GM12801 (cell line): ENCODE measurements around the gene DST.

Experiments used
- TF ChIP-seq, protein P1 (sequence below): IDR thresholded peaks from one replicate; pipeline ENCODE4 v1.5.1; 2011; ENCODE audit warnings: control low read depth; ENCODE audit not compliant: insufficient read length; ENCODE audit errors: extremely low read depth

Gene DST

DNA sequence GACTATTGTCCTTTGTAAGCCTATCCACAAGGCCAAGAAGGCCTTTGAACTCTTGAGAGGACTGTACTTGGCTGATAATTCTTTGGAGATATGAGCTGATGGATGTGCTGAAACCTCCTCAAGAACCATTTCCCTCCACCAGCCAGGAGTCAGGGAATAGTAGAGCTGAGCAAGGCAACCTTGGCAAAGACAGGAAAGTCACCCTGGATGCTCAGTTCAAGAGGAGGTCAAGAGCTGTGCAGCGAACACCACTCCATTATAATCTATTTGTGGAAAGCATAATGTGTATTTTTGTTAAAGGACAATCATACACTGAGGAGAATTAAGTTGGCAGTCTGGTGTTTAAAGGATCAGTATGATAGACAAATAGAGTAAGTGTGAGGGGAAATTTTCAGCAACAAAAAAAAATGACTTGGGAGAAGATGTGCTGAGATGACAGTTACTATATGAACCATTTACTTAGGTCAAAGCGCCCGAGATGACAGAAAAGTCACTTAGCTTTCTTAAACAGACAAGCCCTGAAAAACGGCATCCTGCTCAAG lies 218.1 kb downstream of the DST start:
- TF ChIP-seq, protein P1, sequence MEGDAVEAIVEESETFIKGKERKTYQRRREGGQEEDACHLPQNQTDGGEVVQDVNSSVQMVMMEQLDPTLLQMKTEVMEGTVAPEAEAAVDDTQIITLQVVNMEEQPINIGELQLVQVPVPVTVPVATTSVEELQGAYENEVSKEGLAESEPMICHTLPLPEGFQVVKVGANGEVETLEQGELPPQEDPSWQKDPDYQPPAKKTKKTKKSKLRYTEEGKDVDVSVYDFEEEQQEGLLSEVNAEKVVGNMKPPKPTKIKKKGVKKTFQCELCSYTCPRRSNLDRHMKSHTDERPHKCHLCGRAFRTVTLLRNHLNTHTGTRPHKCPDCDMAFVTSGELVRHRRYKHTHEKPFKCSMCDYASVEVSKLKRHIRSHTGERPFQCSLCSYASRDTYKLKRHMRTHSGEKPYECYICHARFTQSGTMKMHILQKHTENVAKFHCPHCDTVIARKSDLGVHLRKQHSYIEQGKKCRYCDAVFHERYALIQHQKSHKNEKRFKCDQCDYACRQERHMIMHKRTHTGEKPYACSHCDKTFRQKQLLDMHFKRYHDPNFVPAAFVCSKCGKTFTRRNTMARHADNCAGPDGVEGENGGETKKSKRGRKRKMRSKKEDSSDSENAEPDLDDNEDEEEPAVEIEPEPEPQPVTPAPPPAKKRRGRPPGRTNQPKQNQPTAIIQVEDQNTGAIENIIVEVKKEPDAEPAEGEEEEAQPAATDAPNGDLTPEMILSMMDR, result no peak

DNA sequence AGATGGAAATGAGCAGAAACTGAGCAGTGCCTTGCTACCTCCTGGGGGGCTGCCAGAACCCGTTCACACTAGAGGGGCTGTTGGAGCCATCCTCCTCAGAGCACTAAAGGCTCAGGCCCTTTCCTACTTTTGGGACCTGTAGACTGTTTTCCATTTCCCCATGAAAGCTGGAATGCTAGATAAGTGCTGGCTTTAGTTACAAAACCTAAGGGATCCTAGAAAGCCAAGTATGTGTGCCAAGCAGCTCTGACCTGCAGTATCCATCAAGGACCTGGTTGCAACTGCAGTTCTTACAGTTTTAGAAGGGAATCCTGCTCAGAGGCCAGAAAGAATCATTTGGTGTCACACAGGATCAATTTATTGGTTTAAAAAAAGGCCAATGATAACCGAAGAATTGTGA lies 218.6 kb downstream of the DST start:
- TF ChIP-seq, protein P1, result no peak

DNA sequence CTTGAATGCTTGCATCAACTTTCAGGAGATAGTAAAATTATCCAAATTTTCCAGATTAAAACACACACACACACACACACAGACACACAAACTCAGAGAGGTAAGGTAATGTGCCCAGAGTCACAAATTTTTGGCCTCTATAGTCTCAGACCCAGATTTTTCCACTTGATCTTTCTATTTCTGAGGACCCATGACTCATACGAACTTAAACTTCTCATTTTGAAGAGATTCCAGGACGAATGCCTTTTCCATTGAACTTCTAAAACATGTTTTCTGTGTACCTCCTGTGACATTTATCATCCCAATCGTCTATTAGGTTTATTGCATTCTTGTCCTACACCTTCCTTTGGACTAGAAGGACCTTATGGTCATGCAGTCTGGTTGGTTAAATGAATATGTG lies 222.4 kb downstream of the DST start:
- TF ChIP-seq, protein P1, result no peak

DNA sequence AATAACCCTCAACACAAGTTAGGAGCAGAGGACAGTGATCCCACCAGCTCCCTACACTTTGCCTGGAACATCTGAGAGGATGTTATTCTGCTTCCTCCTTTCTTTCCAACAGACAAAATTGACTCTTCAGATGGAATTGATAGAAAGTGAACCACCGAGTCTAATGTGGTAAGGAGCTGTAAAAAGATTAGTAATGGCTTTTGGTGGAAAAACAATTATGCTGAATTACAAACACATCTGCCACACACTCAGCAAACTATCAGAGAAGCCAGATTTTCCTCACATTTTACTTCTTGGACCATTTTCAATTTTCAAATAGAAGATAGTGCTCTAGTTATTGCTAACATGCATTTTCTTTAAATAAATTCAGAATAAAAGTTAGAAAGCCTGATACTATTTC lies 223.5 kb downstream of the DST start:
- TF ChIP-seq, protein P1, result no peak

DNA sequence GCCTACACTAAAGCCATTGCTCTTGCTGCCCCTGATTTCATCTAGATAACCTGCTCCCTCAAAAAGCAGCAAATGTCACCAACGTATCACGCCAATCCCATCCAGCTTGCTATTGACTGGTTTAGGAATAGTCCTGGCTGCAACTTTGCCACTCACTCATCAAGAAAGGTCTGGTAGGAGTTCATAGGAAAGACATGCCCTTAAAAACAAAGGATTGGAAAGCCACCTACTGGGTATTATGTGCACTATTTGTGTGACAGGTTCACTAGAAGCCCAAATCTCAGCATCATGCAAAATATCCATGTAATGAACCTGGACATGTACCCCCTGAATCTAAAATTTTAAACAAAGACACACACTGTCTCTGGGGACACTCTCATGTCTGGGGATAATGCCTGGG lies 224.9 kb downstream of the DST start:
- TF ChIP-seq, protein P1, result no peak

DNA sequence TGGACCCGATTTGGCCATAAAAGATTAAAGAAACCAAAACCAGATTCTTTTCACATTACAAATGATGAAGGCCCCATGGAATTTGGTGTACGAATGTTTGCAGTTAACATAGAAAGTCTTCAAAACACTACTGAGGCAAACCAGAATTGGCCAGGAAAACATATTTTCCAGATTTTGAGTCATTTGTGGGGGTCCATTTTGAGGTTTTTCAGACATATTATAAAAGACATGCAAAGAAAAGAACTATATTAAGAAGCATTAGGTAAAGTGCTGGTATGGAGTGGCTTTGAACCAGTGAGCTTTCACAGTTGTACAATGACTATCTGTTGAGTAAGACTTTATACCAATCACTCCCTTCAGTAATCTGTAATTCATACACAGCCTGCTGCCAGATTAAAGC lies 226.4 kb downstream of the DST start:
- TF ChIP-seq, protein P1, result no peak

DNA sequence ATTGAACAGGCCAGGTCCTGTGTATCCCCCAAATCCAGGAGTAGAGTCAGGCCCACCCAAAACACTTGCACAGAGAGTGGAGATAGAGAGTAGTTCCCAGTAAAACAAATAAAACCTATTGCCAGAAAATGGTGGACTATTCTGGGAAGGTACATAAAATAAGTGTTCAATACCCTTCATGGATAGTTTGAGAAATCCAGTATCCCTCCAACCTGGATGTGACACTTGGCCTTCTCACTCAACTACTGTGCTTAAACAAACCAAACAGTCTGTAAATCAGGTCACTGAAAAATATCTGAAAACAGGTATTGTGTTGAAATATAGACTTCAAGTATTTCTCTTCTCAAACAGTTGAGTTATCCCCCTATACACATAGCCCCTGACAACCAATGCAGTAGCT lies 233.7 kb downstream of the DST start:
- TF ChIP-seq, protein P1, result no peak
